Endothelial cell of umbilical vein (primary cell): ENCODE data around the gene RPS6KL1. TPM values are rescaled to one million over a fixed set of nuclear protein-coding genes. Genes with fewer than 3 reads are reported as not detected.

Experiments
- BruUV-seq: library from RNA; stranded (reverse); fragments of 400-500 nt; replicated peaks from 2 replicates; lab custom pipeline; 2021; lab: Mats Ljungman, UMichigan
- CTCF ChIA-PET: fragments of 300-600, 350-600 bp; sonication (Branson Sonifier 250); formaldehyde crosslinking; loops from one replicate; lab custom pipeline; 2021; ENCODE audit warnings: antibody characterized with exemption, inconsistent platforms; lab: Charles Lee
- POLR2A ChIA-PET: fragments of 300-600, 350-600 bp; sonication (Branson Sonifier 250); formaldehyde crosslinking; loops from one replicate; lab custom pipeline; 2021; ENCODE audit warnings: antibody characterized with exemption, inconsistent platforms; lab: Charles Lee
- DNase-seq: peaks from one replicate; pipeline ENCODE4 v3.0.0-alpha.2; 2011; ENCODE audit warnings: low read depth, low spot score
- FAIRE-seq: peaks from 2 replicates; lab custom pipeline; 2011; peaks lifted over from hg19 to GRCh38; lab: Jason Lieb, UNC
- H2AFZ ChIP-seq: 2 replicates; pipeline ENCODE4 v1.6.0; 2012; ENCODE audit warnings: low read depth, low read length, control low read depth, inconsistent platforms
- H3K27ac ChIP-seq: 2 replicates; pipeline ENCODE4 v1.5.1; 2011; ENCODE audit warnings: low read depth, mild to moderate bottlenecking, control low read depth, low read length, moderate library complexity; ENCODE audit not compliant: insufficient read depth
- H3K27me3 ChIP-seq, 2 experiments: 2 replicates each; pipeline versions ENCODE4 v1.6.0 to v1.6.1; 2011; ENCODE audit warnings: low read length in 2 of 2, mixed read lengths in 1 of 2; ENCODE audit not compliant: control insufficient read depth in 2 of 2, insufficient read depth in 2 of 2
- H3K36me3 ChIP-seq, 2 experiments: 2 replicates in 1 of 2; 3 replicates in 1 of 2; pipeline ENCODE4 v1.5.1; 2011; ENCODE audit warnings: low read length in 2 of 2, mild to moderate bottlenecking in 1 of 2, moderate library complexity in 1 of 2; ENCODE audit not compliant: control insufficient read depth in 2 of 2, insufficient read depth in 2 of 2; ENCODE audit errors: extremely low read depth in 1 of 2
- H3K4me1 ChIP-seq: 3 replicates; pipeline ENCODE4 v1.5.1; 2011; ENCODE audit warnings: mild to moderate bottlenecking, low read length; ENCODE audit not compliant: control insufficient read depth, insufficient read depth; ENCODE audit errors: extremely low read depth
- H3K4me2 ChIP-seq: 2 replicates; pipeline ENCODE4 v1.6.1; 2011; ENCODE audit warnings: low read length, control low read depth, mixed read lengths; ENCODE audit not compliant: insufficient read depth
- H3K4me3 ChIP-seq, 3 experiments: fragments of 200-600 bp in 1 of 3; sonication (generic), shearing (Covaris generic) in 1 of 3; replicated peaks in 1 of 3; 2 replicates each; pipeline ENCODE4 v1.5.1; 2011 to 2016; ENCODE audit warnings: control low read depth in 3 of 3, low read length in 3 of 3, mild to moderate bottlenecking in 2 of 3, inconsistent platforms in 1 of 3, low read depth in 1 of 3, moderate library complexity in 1 of 3; ENCODE audit not compliant: insufficient read depth in 1 of 3
- H3K79me2 ChIP-seq: 2 replicates; pipeline ENCODE4 v1.6.0; 2012; ENCODE audit warnings: low read length, inconsistent platforms; ENCODE audit not compliant: control insufficient read depth, insufficient read depth
- H3K9ac ChIP-seq: replicated peaks from 2 replicates; pipeline ENCODE3; 2011; ENCODE audit warnings: low read length, control low read depth; ENCODE audit not compliant: insufficient read depth; ENCODE audit errors: extremely low read depth
- H3K9me1 ChIP-seq: replicated peaks from 3 replicates; pipeline ENCODE4 v1.6.0; 2011; ENCODE audit warnings: mild to moderate bottlenecking, low read length; ENCODE audit not compliant: control insufficient read depth, insufficient read depth; ENCODE audit errors: extremely low read depth
- H3K9me3 ChIP-seq: replicated peaks from 2 replicates; pipeline ENCODE4 v1.5.1; 2012; ENCODE audit warnings: low read length, inconsistent platforms; ENCODE audit not compliant: control insufficient read depth, insufficient read depth
- H4K20me1 ChIP-seq: replicated peaks from 2 replicates; pipeline ENCODE3; 2011; ENCODE audit warnings: mild to moderate bottlenecking, low read length; ENCODE audit not compliant: control insufficient read depth, insufficient read depth; ENCODE audit errors: extremely low read depth
- CTCF ChIP-seq, 2 donors: IDR thresholded peaks; 1 replicate in 1 of 2; 2 replicates in 1 of 2; pipeline ENCODE4 v1.5.1; 2011; ENCODE audit warnings: low read length in 2 of 2, mild to moderate bottlenecking in 2 of 2, moderate library complexity in 2 of 2, control low read depth in 1 of 2, inconsistent platforms in 1 of 2, low read depth in 1 of 2; ENCODE audit not compliant: insufficient read depth in 1 of 2; ENCODE audit errors: extremely low read depth in 1 of 2
- EZH2 ChIP-seq: IDR thresholded peaks from 2 replicates; pipeline ENCODE4 v1.6.1; 2012; ENCODE audit warnings: borderline replicate concordance, low read depth, mild to moderate bottlenecking, moderate library complexity, low read length, inconsistent platforms; ENCODE audit not compliant: severe bottlenecking
- FOS ChIP-seq: IDR thresholded peaks from 2 replicates; pipeline ENCODE4 v1.6.1; 2011; ENCODE audit warnings: mild to moderate bottlenecking, low read length, moderate library complexity, borderline replicate concordance; ENCODE audit not compliant: insufficient read depth
- GATA2 ChIP-seq: IDR thresholded peaks from 2 replicates; pipeline ENCODE4 v1.7.0; 2011; ENCODE audit warnings: low read depth, mild to moderate bottlenecking, moderate library complexity, mixed read lengths, low read length; ENCODE audit not compliant: insufficient read length, insufficient read depth
- JUN ChIP-seq: IDR thresholded peaks from 2 replicates; pipeline ENCODE4 v1.6.1; 2011; ENCODE audit warnings: borderline replicate concordance, low read depth; ENCODE audit not compliant: insufficient read length, insufficient read depth
- MAX ChIP-seq: IDR thresholded peaks from 2 replicates; pipeline ENCODE4 v1.6.1; 2011; ENCODE audit not compliant: insufficient read depth, insufficient read length
- MYC ChIP-seq: IDR thresholded peaks from one replicate; pipeline ENCODE4 v1.6.1; 2011; ENCODE audit warnings: mild to moderate bottlenecking, low read depth, low read length
- POLR2A ChIP-seq: IDR thresholded peaks from 2 replicates; pipeline ENCODE4 v1.6.1; 2012; ENCODE audit warnings: low read depth, mild to moderate bottlenecking, control low read depth, low read length
- POLR2AphosphoS5 ChIP-seq: IDR thresholded peaks from 2 replicates; pipeline ENCODE4 v1.6.1; 2012; ENCODE audit warnings: low read depth, mild to moderate bottlenecking, control low read depth, low read length, moderate library complexity; ENCODE audit not compliant: insufficient read depth
- dilution Hi-C: fragments of 300-500 bp; cut with MboI; formaldehyde crosslinking; loops from one replicate; pipeline ENCODE4 v1.15.0; 2019; ENCODE audit warnings: low sequenced_read_pairs; ENCODE audit not compliant: extremely low pct_ligation_motif_present
- intact Hi-C: fragments of 100-400 bp; cut with micrococcal nuclease; formaldehyde crosslinking; loops from one replicate; pipeline ENCODE4 v1.10.0; 2022
- polyA plus RNA-seq, 4 experiments: library from polyadenylated mRNA; depleted of rRNA in 3 of 4; stranded (reverse) in 3 of 4; unstranded in 1 of 4; fragments of >200 nt; gene quantifications; 2 replicates each; pipeline versions ENCODE4 v1.2.1 to v1.2.3, GENCODE V29; 2011 to 2012; ENCODE audit warnings: missing spikeins in 1 of 4
- total RNA-seq: library from RNA; stranded (reverse); gene quantifications from 2 replicates; pipeline ENCODE4 v1.2.3, GENCODE V29; 2021

RPS6KL1 gene
- total and polyA plus RNA-seq, 2 donors (not counting 3 experiments of a cell fraction or from before 2014, with no cell fraction given), result 10.2 to 23.8 TPM

- CTCF ChIA-PET, result interaction anchor here (9.4 kb wide), 1 partner anchor 39 kb away, joined by 58 read pairs; no protein-coding TSS in a partner anchor
- dilution Hi-C loops, result no loop called here
- no peak for DNase-seq
- intact Hi-C loops, result no loop called here
- Histone ChIP-seq H3K9ac (no peak overlapping the region), H2AFZ (no peak overlapping the region), H3K4me2 (no peak overlapping the region), H3K36me3 (no peaks in the 10 kb centered on the region), H3K79me2 (no peaks in the 10 kb centered on the region), H3K4me3 (no peak overlapping the region), H3K9me3 (no peaks in the 10 kb centered on the region), H3K9me1 (no peaks in the 10 kb centered on the region), H3K27me3 (peaks cover 5 to 9% of the 10 kb centered on the region in 2 experiments), H3K27ac (no peak overlapping the region), H3K4me1 (no peaks in the 10 kb centered on the region), H4K20me1 (no peaks in the 10 kb centered on the region)
- no TSS peak for BruUV-seq
- POLR2A ChIA-PET, result no interaction called here
- TF ChIP-seq MAX (no peak), JUN (no peak), EZH2 (no peak), CTCF (IDR thresholded peaks at IDR 0.05; ENCODE audit: extremely low read depth in 1 of 2, insufficient read depth in 1 of 2, low read depth in 1 of 2, low read length in 2 of 2) (no peak), MYC (no peak), POLR2AphosphoS5 (no peak), FOS (no peak), POLR2A (no peak), GATA2 (no peak)
- FAIRE-seq, result no peak
These were observed 56.2 kb downstream of the RPS6KL1 start for GRCh38 chr14:74866708-74867389.
